Heart right ventricle (tissue), 16 donors: ENCODE measurements around the gene NPAS1. TPM values are rescaled to one million over a fixed set of nuclear protein-coding genes. Genes with fewer than 3 reads are reported as not detected.

ENCODE experiments used
- ATAC-seq, 8 donors: fragments of 200-7000 bp; cut with Tn5 transposase; one replicate each; pipeline ENCODE4 v1.9.1; 2020; ENCODE audit warnings: mild to moderate bottlenecking in 8 of 8, moderate library complexity in 8 of 8, moderate number of reproducible peaks in 1 of 8
- DNase-seq, 2 donors: peaks; one replicate each; pipeline ENCODE4 v3.0.0-alpha.2; 2020
- H3K27ac ChIP-seq, 10 donors: fragments of 200-600 bp; sonication (generic) in 2 of 10; one replicate each; pipeline versions ENCODE4 v1.5.0 to v1.8.0; 2020 to 2022; ENCODE audit warnings: mild to moderate bottlenecking in 3 of 10
- H3K27me3 ChIP-seq, 7 donors: fragments of 200-600 bp; one replicate each; pipeline ENCODE4 v1.8.0; 2021 to 2022; ENCODE audit warnings: mild to moderate bottlenecking in 2 of 7
- H3K36me3 ChIP-seq, 9 donors: fragments of 200-600 bp; sonication (generic) in 1 of 9; one replicate each; pipeline versions ENCODE4 v1.5.0 to v1.8.0; 2020 to 2022; ENCODE audit warnings: mild to moderate bottlenecking in 2 of 9
- H3K4me1 ChIP-seq, 9 donors: fragments of 200-600 bp; sonication (generic) in 1 of 9; one replicate each; pipeline versions ENCODE4 v1.5.0 to v1.8.0; 2020 to 2022; ENCODE audit warnings: mild to moderate bottlenecking in 4 of 9
- H3K4me3 ChIP-seq, 10 donors: fragments of 200-600 bp; sonication (generic) in 2 of 10; one replicate each; pipeline versions ENCODE4 v1.5.0 to v1.8.0; 2020 to 2022; ENCODE audit warnings: mild to moderate bottlenecking in 7 of 10, moderate library complexity in 2 of 10
- H3K9me3 ChIP-seq, 11 donors: fragments of 200-600 bp in 10 of 11; sonication (generic) in 2 of 11; one replicate each; pipeline versions ENCODE4 v1.5.0 to v1.8.0; 2013 to 2022; ENCODE audit warnings: mild to moderate bottlenecking in 2 of 11, control low read depth in 1 of 11, moderate library complexity in 1 of 11
- CTCF ChIP-seq, 9 donors: fragments of 200-600 bp; sonication (generic) in 2 of 9; IDR thresholded peaks; one replicate each; pipeline versions ENCODE4 v1.5.0 to v1.8.0; 2021 to 2022; ENCODE audit warnings: antibody characterized with exemption in 9 of 9, mild to moderate bottlenecking in 5 of 9, moderate library complexity in 1 of 9
- WGBS, 2 donors: extraction: QIAGEN DNeasy Blood & Tissue Kit; methylation state at CpG; one replicate each; pipeline ENCODE4 v1.1.7; 2013; ENCODE audit warnings: inconsistent platforms in 1 of 2; 5-methylcytosine and 5-hydroxymethylcytosine counted together
- intact Hi-C, 10 donors: fragments of 100-400 bp; cut with DNase I; formaldehyde crosslinking; loops; one replicate each; pipeline versions ENCODE4 v1.11.1 to v1.14.2; 2022
- polyA plus RNA-seq, 2 donors: library from polyadenylated mRNA; stranded (reverse); fragments of 200-250 nt; gene quantifications; one replicate each; pipeline ENCODE4 v1.2.3, GENCODE V29; 2013
- total RNA-seq, 10 donors: library from RNA; stranded (reverse); fragmentation: NEBNext Ultra II Directional in 3 of 10; extraction: Animal tissue kit (Norgen Biotek cat#: 25700) in 3 of 10; gene quantifications; one replicate each; pipeline versions ENCODE4 v1.2.1 to v1.2.4, GENCODE V29; 2021 to 2023
- donor health status: Arrhythmogenic right ventricular cardiomyopathy.
- donor health status: ischemic (EF 13 %, LVEDD 7.1; RV severe dilation, severe dysfunction).
- donor health status: healthy with polysubstance abuse.
- donor health status: DM: no; HTN: yes; CAD: no.
- donor health status: DM: no; HTN: no; CAD: no.
- donor health status: ischemic (EF 25% LVEDD 6.9; RV normal size, moderate dysfunction).
- donor health status: ischemic (EF 25% LVEDD 5.7; RV mildly dilated, moderate dysfunction).
- donor health status: healthy.
- donor health status: DM: yes; HTN: yes; CAD: no.
- donor health status: Ischemic cardiomyopathy.
- donor health status: ischemic (EF 35%, LVEDD 5.7; RV mildly dilated, moderate dysfunction).
- donor health status: nonischemic (EF 11% LVEDD 7.7; RV severe dilation, severe dysfunction).
- donor health status: DM: yes; HTN: yes; CAD: no.
- donor health status: PGD.
- donor health status: ischemic (EF 29% LVEDD 5.4; RV normal size, mild dysfunction).
- donor health status: nonischemic (EF 23%, LVEDD 6.1; RV moderate dilation, normal function).

NPAS1 gene
- total and polyA plus RNA-seq, 12 donors = 0.17 to 1.3 (median 0.40) TPM; not detected in 2

GRCh38 chr19:46998445-46999125 lies 21.1 kb upstream of the NPAS1 start:
- no peak for DNase-seq
- Histone ChIP-seq H3K9me3 (no peaks in the 10 kb centered on the region), H3K4me3 (no peak overlapping the region), H3K4me1 (peaks cover 0 to 34% (median 21%) of the 10 kb centered on the region in 9 donors), H3K36me3 (peaks cover 0 to 77% (median 23%) of the 10 kb centered on the region in 9 donors), H3K27ac (no peak overlapping the region), H3K27me3 (peaks cover 0 to 11% (median 0%) of the 10 kb centered on the region in 7 donors)
- no peak for TF ChIP-seq CTCF (IDR thresholded peaks at IDR 0.05)
- 87 to 90% methylated on average over 22 of the region's 22 CpGs for WGBS, 2 donors
- peak in 1 of 8 donors; percentile 5 for ATAC-seq
- intact Hi-C loops = loop anchor here in 8 of 10 donors (10.0 kb wide), 3 partner anchors 234 to 254 kb away; partner anchors contain the start of genes FKRP (in 1 of the 8) and STRN4 (in 1 of the 8)

DNA sequence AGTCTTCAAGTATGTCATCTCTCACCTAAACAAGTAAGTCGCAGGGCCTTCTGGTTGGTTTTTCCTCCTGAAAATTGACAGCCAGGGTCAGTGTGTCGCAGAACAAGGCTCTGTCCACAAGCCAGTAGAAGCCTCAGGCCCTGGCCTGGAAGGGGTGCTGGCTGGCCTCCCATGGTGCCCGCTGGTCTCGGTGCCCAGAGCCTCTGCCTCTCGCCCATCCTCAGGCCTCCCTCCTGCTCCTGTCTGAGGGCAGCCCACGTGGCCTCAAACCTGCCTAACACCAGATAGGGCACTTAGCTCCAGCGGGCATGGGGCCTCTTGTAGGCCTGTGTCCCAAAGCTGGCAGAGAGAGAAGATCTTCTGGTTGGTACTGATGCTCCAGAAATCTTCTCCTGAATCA lies 20.3 kb upstream of the NPAS1 start:
- 93 to 97% methylated on average over 7 of the region's 7 CpGs for whole genome bisulfite sequencing, 2 donors
- no peak for TF ChIP-seq CTCF (IDR thresholded peaks at IDR 0.05)
- Histone ChIP-seq H3K27ac (no peak overlapping the region), H3K36me3 (peaks cover 0 to 69% (median 23%) of the 10 kb centered on the region in 9 donors), H3K27me3 (peaks cover 0 to 19% (median 0%) of the 10 kb centered on the region in 7 donors), H3K9me3 (no peaks in the 10 kb centered on the region), H3K4me3 (no peak overlapping the region), H3K4me1 (peaks cover 3 to 34% (median 21%) of the 10 kb centered on the region in 9 donors)
- ATAC-seq (no peak), DNase-seq (no peak)
- intact Hi-C loops = loop anchor here in 8 of 10 donors (10.0 kb wide), 3 partner anchors 235 to 255 kb away; partner anchors contain the start of genes FKRP (in 1 of the 8) and STRN4 (in 1 of the 8)

DNA sequence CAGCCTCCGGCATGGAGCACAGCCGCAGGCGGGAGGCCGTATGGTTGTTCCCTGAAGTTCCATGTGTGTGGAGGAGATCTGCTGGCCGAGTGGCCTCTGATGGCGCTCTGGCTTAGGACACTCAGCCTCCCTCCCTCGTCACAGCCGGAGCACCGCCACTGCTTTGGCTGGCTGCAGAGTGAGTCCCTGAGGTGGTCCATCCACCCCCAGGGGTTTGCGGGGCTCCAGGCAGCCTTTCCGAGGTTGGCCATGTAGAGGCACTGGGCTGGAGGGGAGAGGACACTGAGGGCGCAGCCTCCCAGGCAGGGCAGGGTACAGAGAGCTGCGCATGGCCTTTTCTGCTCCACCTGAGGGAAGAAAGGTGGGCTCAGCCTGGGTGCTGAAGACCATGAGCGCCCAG lies 19.8 kb upstream of the NPAS1 start:
- 90 to 92% methylated on average over 14 of the region's 14 CpGs for WGBS, 2 donors
- H3K4me1 ChIP-seq = peaks cover 3 to 31% (median 20%) of the 10 kb centered on the region in 9 donors
- no peaks in the 10 kb centered on the region for H3K9me3 ChIP-seq
- H3K36me3 ChIP-seq = peaks cover 0 to 68% (median 23%) of the 10 kb centered on the region in 9 donors
- DNase-seq = no peak
- H3K4me3 ChIP-seq = no peak overlapping the region
- no peak for ATAC-seq
- H3K27ac ChIP-seq = no peak overlapping the region
- TF ChIP-seq CTCF (IDR thresholded peaks at IDR 0.05) = no peak
- intact Hi-C loops = loop anchor here in 8 of 10 donors (10.0 kb wide), 3 partner anchors 235 to 255 kb away; partner anchors contain the start of genes FKRP (in 1 of the 8) and STRN4 (in 1 of the 8)
- peaks cover 0 to 22% (median 0%) of the 10 kb centered on the region in 7 donors for H3K27me3 ChIP-seq

DNA sequence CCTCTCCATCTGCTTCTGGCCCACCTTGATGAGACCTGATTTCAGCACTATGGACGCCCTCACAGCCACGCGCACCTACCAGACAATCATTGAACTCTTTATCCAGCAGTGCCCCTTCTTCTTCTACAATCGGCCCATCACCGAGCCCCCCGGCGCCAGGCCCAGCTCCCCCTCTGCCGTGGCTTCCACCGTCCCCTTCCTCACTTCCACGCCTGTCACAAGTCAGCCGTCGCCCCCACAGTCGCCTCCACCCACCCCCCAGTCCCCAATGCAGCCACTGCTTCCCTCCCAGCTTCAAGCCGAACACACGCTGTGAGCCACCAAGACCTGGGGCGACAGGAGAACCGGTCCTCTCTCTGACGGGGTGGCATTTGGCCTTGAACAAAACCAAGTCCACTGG lies 19.3 kb upstream of the NPAS1 start:
- WGBS, 2 donors = 94 to 95% methylated on average over 18 of the region's 18 CpGs
- intact Hi-C loops = no loop called here
- Histone ChIP-seq H3K36me3 (peaks cover 0 to 68% (median 23%) of the 10 kb centered on the region in 9 donors), H3K27ac (no peak overlapping the region), H3K4me1 (peaks cover 3 to 27% (median 18%) of the 10 kb centered on the region in 9 donors), H3K4me3 (no peak overlapping the region), H3K27me3 (peaks cover 0 to 22% (median 0%) of the 10 kb centered on the region in 7 donors), H3K9me3 (no peaks in the 10 kb centered on the region)
- DNase-seq (no peak), ATAC-seq (no peak)
- TF ChIP-seq CTCF (IDR thresholded peaks at IDR 0.05) = no peak
